WTC11 (cell line): ENCODE results near the gene KLHL22. TPM values are rescaled to one million over a fixed set of nuclear protein-coding genes. Genes with fewer than 3 reads are reported as not detected.

Experiments used
- ATAC-seq: fragments of 200-7000 bp; cut with Tn5 transposase; 2 replicates; pipeline ENCODE4 v1.10.0; 2021; ENCODE audit warnings: mild to moderate bottlenecking, moderate library complexity
- CTCF ChIA-PET: fragments of 300-600 bp; sonication (Branson Sonifier 250); formaldehyde crosslinking; loops from one replicate; lab custom pipeline; 2021; ENCODE audit warnings: antibody characterized with exemption; lab: Charles Lee
- POLR2A ChIA-PET: fragments of 350-600 bp; sonication (Branson Sonifier 250); formaldehyde crosslinking; loops from one replicate; lab custom pipeline; 2021; ENCODE audit warnings: antibody characterized with exemption; lab: Charles Lee
- DNase-seq: peaks from one replicate; pipeline ENCODE4 v3.0.0; 2021; ENCODE audit warnings: low spot score
- H3K27ac Mint-ChIP-seq: 2 replicates; pipeline ENCODE4 v1.8.0; 2021; ENCODE audit warnings: mixed read lengths
- H3K27me3 Mint-ChIP-seq: 2 replicates; pipeline ENCODE4 v1.8.0; 2021; ENCODE audit warnings: low read depth, mild to moderate bottlenecking, moderate library complexity, mixed read lengths
- H3K36me3 Mint-ChIP-seq: 2 replicates; pipeline ENCODE4 v1.8.0; 2021; ENCODE audit warnings: mixed read lengths
- H3K4me1 Mint-ChIP-seq: 2 replicates; pipeline ENCODE4 v1.8.0; 2022; ENCODE audit warnings: mixed read lengths
- H3K4me3 Mint-ChIP-seq: 2 replicates; pipeline ENCODE4 v1.8.0; 2021; ENCODE audit warnings: mild to moderate bottlenecking, moderate library complexity, mixed read lengths
- H3K9me3 Mint-ChIP-seq: 2 replicates; pipeline ENCODE4 v1.8.0; 2021; ENCODE audit warnings: mixed read lengths
- ATF1 ChIP-seq: sonication (generic); formaldehyde crosslinking; IDR thresholded peaks from 2 replicates; pipeline ENCODE4 v1.8.1; 2023; ENCODE audit warnings: mild to moderate bottlenecking, moderate library complexity, missing genetic modification reagents
- ETV6 ChIP-seq: sonication (generic); formaldehyde crosslinking; IDR thresholded peaks from 2 replicates; pipeline ENCODE4 v1.8.1; 2022; ENCODE audit warnings: mild to moderate bottlenecking, missing genetic modification reagents
- JUN ChIP-seq: sonication (generic); formaldehyde crosslinking; IDR thresholded peaks from 2 replicates; pipeline ENCODE4 v1.8.0; 2023; ENCODE audit warnings: mild to moderate bottlenecking, missing genetic modification reagents
- NFATC4 ChIP-seq: fragments of 250-450 bp; sonication (Bioruptor Pico); IDR thresholded peaks from 2 replicates; pipeline ENCODE4 v1.9.0; 2021; ENCODE audit warnings: mild to moderate bottlenecking
- NFYB ChIP-seq: sonication (generic); formaldehyde crosslinking; conservative IDR thresholded peaks from 2 replicates; pipeline ENCODE4 v1.8.0; 2022; ENCODE audit warnings: low read depth, missing genetic modification reagents
- OVOL2 ChIP-seq: fragments of 250-450 bp; sonication (Bioruptor Pico); IDR thresholded peaks from 2 replicates; pipeline ENCODE4 v1.9.0; 2021; ENCODE audit warnings: mild to moderate bottlenecking, borderline replicate concordance
- SMAD3 ChIP-seq: sonication (generic); formaldehyde crosslinking; IDR thresholded peaks from 2 replicates; pipeline ENCODE4 v1.8.0; 2022; ENCODE audit warnings: missing genetic modification reagents, mild to moderate bottlenecking, borderline replicate concordance
- SMAD4 ChIP-seq: sonication (generic); formaldehyde crosslinking; IDR thresholded peaks from 2 replicates; pipeline ENCODE4 v1.8.0; 2022; ENCODE audit warnings: mild to moderate bottlenecking, missing genetic modification reagents
- SP1 ChIP-seq: sonication (generic); formaldehyde crosslinking; conservative IDR thresholded peaks from 2 replicates; pipeline ENCODE4 v1.8.1; 2022; ENCODE audit warnings: missing genetic modification reagents
- TCF7 ChIP-seq: sonication (generic); formaldehyde crosslinking; IDR thresholded peaks from 2 replicates; pipeline ENCODE4 v1.8.0; 2022; ENCODE audit warnings: mild to moderate bottlenecking, low read depth, missing genetic modification reagents, moderate library complexity
- TEAD1 ChIP-seq: sonication (generic); formaldehyde crosslinking; IDR thresholded peaks from 2 replicates; pipeline ENCODE4 v1.8.0; 2022; ENCODE audit warnings: mild to moderate bottlenecking, missing genetic modification reagents
- TP53 ChIP-seq: sonication (generic); formaldehyde crosslinking; IDR thresholded peaks from 2 replicates; pipeline ENCODE4 v1.8.1; 2023; ENCODE audit warnings: mild to moderate bottlenecking, missing genetic modification reagents
- ZBTB21 ChIP-seq: sonication (generic); formaldehyde crosslinking; IDR thresholded peaks from 2 replicates; pipeline ENCODE4 v1.8.1; 2023; ENCODE audit warnings: mild to moderate bottlenecking, missing genetic modification reagents, borderline replicate concordance
- ZNF121 ChIP-seq: sonication (generic); formaldehyde crosslinking; IDR thresholded peaks from 2 replicates; pipeline ENCODE4 v1.8.0; 2023; ENCODE audit warnings: missing genetic modification reagents
- ZNF219 ChIP-seq: sonication (generic); formaldehyde crosslinking; IDR thresholded peaks from 2 replicates; pipeline ENCODE4 v1.8.0; 2023; ENCODE audit warnings: missing genetic modification reagents, mild to moderate bottlenecking, borderline replicate concordance
- ZNF671 ChIP-seq: fragments of 250-450 bp; sonication (Bioruptor Pico); IDR thresholded peaks from 2 replicates; pipeline ENCODE4 v1.8.0; 2021; ENCODE audit warnings: mild to moderate bottlenecking
- total RNA-seq: library from RNA; stranded (reverse); gene quantifications from 3 replicates; pipeline ENCODE4 v1.2.3, GENCODE V29; 2021
- TF ChIP-seq, protein P1 (sequence below): sonication (generic); formaldehyde crosslinking; IDR thresholded peaks from 2 replicates; pipeline ENCODE4 v1.8.0; 2022; ENCODE audit warnings: mild to moderate bottlenecking, missing genetic modification reagents
- TF ChIP-seq, protein P2 (sequence below): sonication (generic); formaldehyde crosslinking; IDR thresholded peaks from 2 replicates; pipeline ENCODE4 v1.8.0; 2022; ENCODE audit warnings: mild to moderate bottlenecking, missing genetic modification reagents
- TF ChIP-seq, protein P3 (sequence below): sonication (generic); formaldehyde crosslinking; IDR thresholded peaks from 2 replicates; pipeline ENCODE4 v1.8.1; 2023; ENCODE audit warnings: mild to moderate bottlenecking, missing genetic modification reagents, moderate library complexity
- TF ChIP-seq, protein P4 (sequence below): sonication (generic); formaldehyde crosslinking; IDR thresholded peaks from 2 replicates; pipeline ENCODE4 v1.8.1; 2022; ENCODE audit warnings: low read depth, missing genetic modification reagents, borderline replicate concordance
- TF ChIP-seq, protein P5 (sequence below): sonication (generic); formaldehyde crosslinking; IDR thresholded peaks from 2 replicates; pipeline ENCODE4 v1.8.1; 2023; ENCODE audit warnings: mild to moderate bottlenecking, missing genetic modification reagents
- TF ChIP-seq, protein P6 (sequence below): fragments of 250-450 bp; sonication (Bioruptor Pico); IDR thresholded peaks from 2 replicates; pipeline ENCODE4 v1.9.0; 2021; ENCODE audit warnings: mild to moderate bottlenecking

The KLHL22 gene
- total RNA-seq, 1 experiment from 2014 or later, result 15.7 TPM

DNA sequence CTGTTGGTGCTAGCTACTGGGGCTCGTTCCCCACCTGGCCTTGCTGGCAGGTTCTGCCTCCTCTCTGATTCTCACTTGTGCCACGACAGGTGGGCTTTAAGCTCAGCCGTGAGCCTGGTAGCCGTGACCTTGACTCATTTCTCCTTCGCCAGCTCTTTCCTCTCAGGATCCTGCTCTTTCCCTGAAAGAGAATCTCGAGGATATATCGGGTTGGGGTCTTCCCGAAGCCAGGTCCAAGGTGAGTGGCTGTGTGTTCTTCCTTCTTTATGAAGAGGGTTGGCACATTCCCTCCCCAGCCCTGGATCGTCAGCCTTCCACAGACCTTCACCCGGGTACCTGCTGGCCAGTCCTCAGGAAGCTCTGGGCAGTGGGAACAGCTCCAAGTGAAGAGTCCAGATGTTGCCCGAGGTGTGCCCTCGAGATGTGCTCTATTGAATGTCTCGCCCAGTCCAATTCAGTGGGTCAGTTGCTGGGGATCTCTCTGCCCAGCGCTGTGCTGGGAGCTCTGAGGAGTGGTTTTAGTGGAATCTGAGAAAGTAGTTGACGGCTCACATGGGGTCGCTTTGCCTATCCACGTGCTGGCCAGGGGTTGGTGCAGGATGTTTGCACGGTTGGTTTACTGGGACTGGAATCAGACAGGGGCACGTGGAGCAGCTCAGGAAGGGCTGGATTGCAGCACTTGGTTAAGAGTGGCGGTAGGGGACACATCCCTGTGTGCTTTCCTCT, 100.3 kb downstream of the KLHL22 start (continued):
- TF ChIP-seq, protein P1, sequence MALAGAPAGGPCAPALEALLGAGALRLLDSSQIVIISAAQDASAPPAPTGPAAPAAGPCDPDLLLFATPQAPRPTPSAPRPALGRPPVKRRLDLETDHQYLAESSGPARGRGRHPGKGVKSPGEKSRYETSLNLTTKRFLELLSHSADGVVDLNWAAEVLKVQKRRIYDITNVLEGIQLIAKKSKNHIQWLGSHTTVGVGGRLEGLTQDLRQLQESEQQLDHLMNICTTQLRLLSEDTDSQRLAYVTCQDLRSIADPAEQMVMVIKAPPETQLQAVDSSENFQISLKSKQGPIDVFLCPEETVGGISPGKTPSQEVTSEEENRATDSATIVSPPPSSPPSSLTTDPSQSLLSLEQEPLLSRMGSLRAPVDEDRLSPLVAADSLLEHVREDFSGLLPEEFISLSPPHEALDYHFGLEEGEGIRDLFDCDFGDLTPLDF (CRISPR knock-in tag), result no peak
- TF ChIP-seq, protein P2, sequence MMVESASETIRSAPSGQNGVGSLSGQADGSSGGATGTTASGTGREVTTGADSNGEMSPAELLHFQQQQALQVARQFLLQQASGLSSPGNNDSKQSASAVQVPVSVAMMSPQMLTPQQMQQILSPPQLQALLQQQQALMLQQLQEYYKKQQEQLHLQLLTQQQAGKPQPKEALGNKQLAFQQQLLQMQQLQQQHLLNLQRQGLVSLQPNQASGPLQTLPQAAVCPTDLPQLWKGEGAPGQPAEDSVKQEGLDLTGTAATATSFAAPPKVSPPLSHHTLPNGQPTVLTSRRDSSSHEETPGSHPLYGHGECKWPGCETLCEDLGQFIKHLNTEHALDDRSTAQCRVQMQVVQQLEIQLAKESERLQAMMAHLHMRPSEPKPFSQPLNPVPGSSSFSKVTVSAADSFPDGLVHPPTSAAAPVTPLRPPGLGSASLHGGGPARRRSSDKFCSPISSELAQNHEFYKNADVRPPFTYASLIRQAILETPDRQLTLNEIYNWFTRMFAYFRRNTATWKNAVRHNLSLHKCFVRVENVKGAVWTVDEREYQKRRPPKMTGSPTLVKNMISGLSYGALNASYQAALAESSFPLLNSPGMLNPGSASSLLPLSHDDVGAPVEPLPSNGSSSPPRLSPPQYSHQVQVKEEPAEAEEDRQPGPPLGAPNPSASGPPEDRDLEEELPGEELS (CRISPR knock-in tag), result no peak
- TF ChIP-seq, protein P3, sequence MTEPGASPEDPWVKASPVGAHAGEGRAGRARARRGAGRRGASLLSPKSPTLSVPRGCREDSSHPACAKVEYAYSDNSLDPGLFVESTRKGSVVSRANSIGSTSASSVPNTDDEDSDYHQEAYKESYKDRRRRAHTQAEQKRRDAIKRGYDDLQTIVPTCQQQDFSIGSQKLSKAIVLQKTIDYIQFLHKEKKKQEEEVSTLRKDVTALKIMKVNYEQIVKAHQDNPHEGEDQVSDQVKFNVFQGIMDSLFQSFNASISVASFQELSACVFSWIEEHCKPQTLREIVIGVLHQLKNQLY (CRISPR knock-in tag), result no peak
- TF ChIP-seq, protein P4, sequence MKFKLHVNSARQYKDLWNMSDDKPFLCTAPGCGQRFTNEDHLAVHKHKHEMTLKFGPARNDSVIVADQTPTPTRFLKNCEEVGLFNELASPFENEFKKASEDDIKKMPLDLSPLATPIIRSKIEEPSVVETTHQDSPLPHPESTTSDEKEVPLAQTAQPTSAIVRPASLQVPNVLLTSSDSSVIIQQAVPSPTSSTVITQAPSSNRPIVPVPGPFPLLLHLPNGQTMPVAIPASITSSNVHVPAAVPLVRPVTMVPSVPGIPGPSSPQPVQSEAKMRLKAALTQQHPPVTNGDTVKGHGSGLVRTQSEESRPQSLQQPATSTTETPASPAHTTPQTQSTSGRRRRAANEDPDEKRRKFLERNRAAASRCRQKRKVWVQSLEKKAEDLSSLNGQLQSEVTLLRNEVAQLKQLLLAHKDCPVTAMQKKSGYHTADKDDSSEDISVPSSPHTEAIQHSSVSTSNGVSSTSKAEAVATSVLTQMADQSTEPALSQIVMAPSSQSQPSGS (CRISPR knock-in tag), result no peak
- no peak for TF ChIP-seq ZNF121
- TF ChIP-seq JUN (CRISPR knock-in tag), result no peak
- TF ChIP-seq ZNF671 (CRISPR knock-in tag), result no peak
- TF ChIP-seq ZBTB21, result no peak
- TF ChIP-seq, all 79 proteins: peak for 0

DNA sequence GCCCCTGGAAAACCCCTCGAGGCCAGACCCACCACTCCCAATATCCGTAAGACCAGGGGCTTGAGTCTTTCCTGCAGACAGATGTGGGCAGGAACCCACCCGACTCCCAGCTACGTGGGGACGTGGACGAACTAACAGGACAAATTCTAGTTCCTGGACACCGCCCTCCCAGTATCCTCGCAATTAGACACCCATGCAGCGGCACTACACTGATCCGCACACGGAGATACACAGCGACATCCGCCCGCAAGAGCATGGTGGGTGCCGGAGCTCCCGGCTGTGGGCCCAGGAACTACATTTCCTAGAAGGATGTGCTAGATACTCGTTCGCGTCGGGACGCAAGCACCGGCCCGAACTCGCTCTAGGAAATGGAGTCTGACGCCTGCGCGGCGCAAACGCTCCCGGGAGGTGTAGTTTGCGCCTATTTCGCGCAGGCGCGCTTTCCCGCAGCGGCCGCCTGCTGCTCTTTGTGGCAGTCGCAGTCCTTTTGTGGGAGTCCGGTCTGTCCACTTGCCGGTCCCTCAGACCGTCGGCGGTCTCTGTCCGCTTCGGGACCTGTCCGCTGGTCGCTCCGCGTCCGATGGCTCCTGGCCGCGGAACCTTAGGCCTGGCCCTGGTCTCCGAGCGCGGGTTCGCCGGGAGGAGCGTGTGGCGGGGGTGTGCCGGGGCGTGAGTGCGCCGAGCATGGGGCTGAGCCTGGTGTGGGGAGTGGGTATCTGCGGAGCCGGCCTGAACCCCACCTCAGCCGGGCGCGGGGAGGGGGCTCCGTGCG, 101.7 kb downstream of the KLHL22 start, which contains the start of gene ZNF74:
Gene ZNF74, plus strand, starts transcription at position 447 of the 772 bp plus-strand sequence. CDS start 478 bp downstream, outside the sequence.
- Mint-ChIP-seq H3K9me3 (peaks cover 5% of the 10 kb centered on the region), H3K4me3 (peak within 1 kb of the TSS; percentile 87), H3K36me3 (peaks cover 17% of the 10 kb centered on the region), H3K27ac (peak within 1 kb of the TSS; percentile 94), H3K27me3 (no peaks in the 10 kb centered on the region; the same call in none of the 2 replicates), H3K4me1 (peaks cover 36% of the 10 kb centered on the region)
- ChIA-PET POLR2A (interaction anchor here (0.5 to 1.4 kb wide), 2 partner anchors 74 to 243 kb away, joined by 3 to 4 read pairs; partner anchors contain the start of gene DGCR6L), CTCF (interaction anchor here (1.0 to 4.5 kb wide), 7 partner anchors 24 to 212 kb away, joined by 3 to 30 read pairs (median 6); partner anchors contain the start of gene DGCR6L)
- ATAC-seq (peak; percentile 95), DNase-seq (peak; percentile 91)
- TF ChIP-seq NFYB (no peak), TCF7 (CRISPR knock-in tag) (0 out of 2 replicates have a peak, but pooled peaks have one; percentile 73), SMAD4 (peak; percentile 63; the same call in 1 of the 2 replicates), OVOL2 (CRISPR knock-in tag) (no peak), SMAD3 (CRISPR knock-in tag) (no peak), ETV6 (CRISPR knock-in tag) (0 out of 2 replicates have a peak, but pooled peaks have one; percentile 56), ZNF219 (CRISPR knock-in tag) (peak; percentile 75; the same call in 1 of the 2 replicates), TEAD1 (CRISPR knock-in tag) (peak; percentile 85; the same call in 1 of the 2 replicates), SP1 (CRISPR knock-in tag) (peak; percentile 62), ATF1 (CRISPR knock-in tag) (no peak), TP53 (CRISPR knock-in tag) (no peak), NFATC4 (no peak)
- TF ChIP-seq, protein P5, sequence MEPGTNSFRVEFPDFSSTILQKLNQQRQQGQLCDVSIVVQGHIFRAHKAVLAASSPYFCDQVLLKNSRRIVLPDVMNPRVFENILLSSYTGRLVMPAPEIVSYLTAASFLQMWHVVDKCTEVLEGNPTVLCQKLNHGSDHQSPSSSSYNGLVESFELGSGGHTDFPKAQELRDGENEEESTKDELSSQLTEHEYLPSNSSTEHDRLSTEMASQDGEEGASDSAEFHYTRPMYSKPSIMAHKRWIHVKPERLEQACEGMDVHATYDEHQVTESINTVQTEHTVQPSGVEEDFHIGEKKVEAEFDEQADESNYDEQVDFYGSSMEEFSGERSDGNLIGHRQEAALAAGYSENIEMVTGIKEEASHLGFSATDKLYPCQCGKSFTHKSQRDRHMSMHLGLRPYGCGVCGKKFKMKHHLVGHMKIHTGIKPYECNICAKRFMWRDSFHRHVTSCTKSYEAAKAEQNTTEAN (CRISPR knock-in tag), result no peak
- TF ChIP-seq, protein P1 (CRISPR knock-in tag), result no peak
- TF ChIP-seq, protein P6, sequence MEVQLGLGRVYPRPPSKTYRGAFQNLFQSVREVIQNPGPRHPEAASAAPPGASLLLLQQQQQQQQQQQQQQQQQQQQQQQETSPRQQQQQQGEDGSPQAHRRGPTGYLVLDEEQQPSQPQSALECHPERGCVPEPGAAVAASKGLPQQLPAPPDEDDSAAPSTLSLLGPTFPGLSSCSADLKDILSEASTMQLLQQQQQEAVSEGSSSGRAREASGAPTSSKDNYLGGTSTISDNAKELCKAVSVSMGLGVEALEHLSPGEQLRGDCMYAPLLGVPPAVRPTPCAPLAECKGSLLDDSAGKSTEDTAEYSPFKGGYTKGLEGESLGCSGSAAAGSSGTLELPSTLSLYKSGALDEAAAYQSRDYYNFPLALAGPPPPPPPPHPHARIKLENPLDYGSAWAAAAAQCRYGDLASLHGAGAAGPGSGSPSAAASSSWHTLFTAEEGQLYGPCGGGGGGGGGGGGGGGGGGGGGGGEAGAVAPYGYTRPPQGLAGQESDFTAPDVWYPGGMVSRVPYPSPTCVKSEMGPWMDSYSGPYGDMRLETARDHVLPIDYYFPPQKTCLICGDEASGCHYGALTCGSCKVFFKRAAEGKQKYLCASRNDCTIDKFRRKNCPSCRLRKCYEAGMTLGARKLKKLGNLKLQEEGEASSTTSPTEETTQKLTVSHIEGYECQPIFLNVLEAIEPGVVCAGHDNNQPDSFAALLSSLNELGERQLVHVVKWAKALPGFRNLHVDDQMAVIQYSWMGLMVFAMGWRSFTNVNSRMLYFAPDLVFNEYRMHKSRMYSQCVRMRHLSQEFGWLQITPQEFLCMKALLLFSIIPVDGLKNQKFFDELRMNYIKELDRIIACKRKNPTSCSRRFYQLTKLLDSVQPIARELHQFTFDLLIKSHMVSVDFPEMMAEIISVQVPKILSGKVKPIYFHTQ, result no peak
